ENCODE results near the gene SPDYE16.
A peak's percentile ranks its signal among the peaks of the same experiment; 100 is the strongest.
"Not testable (repeated sequence)": the region's sequence is repeated elsewhere in the genome, so short reads cannot be mapped to it uniquely, and the experiment has no call there.

Gene SPDYE16

GRCh38 chr7:76543197-76543596, at the start of gene SPDYE16:
Gene SPDYE16, minus strand, starts transcription at chr7:76543297. Its CDS starts 1,838 bp downstream, at chr7:76541459.
- not testable (repeated sequence) for H3K4me3 ChIP-seq (ENCODE audit: low read depth, low read length); DNase-seq (ENCODE audit: low read depth)

GRCh38 chr7:76592694-76593093, 49.6 kb upstream of the SPDYE16 start:
- not testable (repeated sequence) for H3K4me3 ChIP-seq (ENCODE audit: low read depth, low read length); DNase-seq (ENCODE audit: low read depth)

- not testable (repeated sequence) for DNase-seq (ENCODE audit: low read depth); H3K4me3 ChIP-seq (ENCODE audit: low read depth, low read length)
Measured at GRCh38 chr7:76591602-76592304, 48.7 kb upstream of the SPDYE16 start.

- DNase-seq (ENCODE audit: low read depth) = not testable (repeated sequence)
Measured at GRCh38 chr7:76591033-76591432, 47.9 kb upstream of the SPDYE16 start.

GRCh38 chr7:76588586-76588985, 45.5 kb upstream of the SPDYE16 start:
- H3K4me3 ChIP-seq (ENCODE audit: low read depth, low read length); DNase-seq (ENCODE audit: low read depth): not testable (repeated sequence)

More at GRCh38 chr7:76591033-76591432, 47.9 kb upstream of the SPDYE16 start:
- not testable (repeated sequence) for H3K4me3 ChIP-seq (ENCODE audit: low read depth, low read length)

GRCh38 chr7:76586585-76587315, 43.7 kb upstream of the SPDYE16 start:
- not testable (repeated sequence) for DNase-seq (ENCODE audit: low read depth); H3K4me3 ChIP-seq (ENCODE audit: low read depth, low read length)

GRCh38 chr7:76583636-76584281, 40.7 kb upstream of the SPDYE16 start:
- not testable (repeated sequence) for H3K4me3 ChIP-seq (ENCODE audit: low read depth, low read length)
- DNase-seq (ENCODE audit: low read depth) = peak; percentile 57

GRCh38 chr7:76582848-76583631, 39.9 kb upstream of the SPDYE16 start:
- DNase-seq (ENCODE audit: low read depth) = peak; percentile 60
- not testable (repeated sequence) for H3K4me3 ChIP-seq (ENCODE audit: low read depth, low read length)

- DNase-seq (ENCODE audit: low read depth); H3K4me3 ChIP-seq (ENCODE audit: low read depth, low read length): not testable (repeated sequence)
Measured at GRCh38 chr7:76575919-76576655, 33.0 kb upstream of the SPDYE16 start.

- DNase-seq (ENCODE audit: low read depth); H3K4me3 ChIP-seq (ENCODE audit: low read depth, low read length): not testable (repeated sequence)
Measured at GRCh38 chr7:76575431-76575830, 32.3 kb upstream of the SPDYE16 start.

GRCh38 chr7:76572296-76572695, 29.2 kb upstream of the SPDYE16 start:
- H3K4me3 ChIP-seq (ENCODE audit: low read depth, low read length); DNase-seq (ENCODE audit: low read depth): not testable (repeated sequence)

GRCh38 chr7:76570324-76570775, 27.3 kb upstream of the SPDYE16 start:
- not testable (repeated sequence) for DNase-seq (ENCODE audit: low read depth); H3K4me3 ChIP-seq (ENCODE audit: low read depth, low read length)

- not testable (repeated sequence) for DNase-seq (ENCODE audit: low read depth); H3K4me3 ChIP-seq (ENCODE audit: low read depth, low read length)
Measured at GRCh38 chr7:76568742-76569141, 25.6 kb upstream of the SPDYE16 start.

- not testable (repeated sequence) for H3K4me3 ChIP-seq (ENCODE audit: low read depth, low read length); DNase-seq (ENCODE audit: low read depth)
Measured at GRCh38 chr7:76567753-76568152, 24.7 kb upstream of the SPDYE16 start.

- not testable (repeated sequence) for DNase-seq (ENCODE audit: low read depth)
Measured at GRCh38 chr7:76567311-76567710, 24.2 kb upstream of the SPDYE16 start.

GRCh38 chr7:76565001-76565400, 21.9 kb upstream of the SPDYE16 start:
- H3K4me3 ChIP-seq (ENCODE audit: low read depth, low read length); DNase-seq (ENCODE audit: low read depth): not testable (repeated sequence)

More at GRCh38 chr7:76567311-76567710, 24.2 kb upstream of the SPDYE16 start:
- H3K4me3 ChIP-seq (ENCODE audit: low read depth, low read length) = not testable (repeated sequence)

- DNase-seq (ENCODE audit: low read depth); H3K4me3 ChIP-seq (ENCODE audit: low read depth, low read length): not testable (repeated sequence)
Measured at GRCh38 chr7:76561342-76561741, 18.2 kb upstream of the SPDYE16 start.

- H3K4me3 ChIP-seq (ENCODE audit: low read depth, low read length); DNase-seq (ENCODE audit: low read depth): not testable (repeated sequence)
Measured at GRCh38 chr7:76560157-76560556, 17.1 kb upstream of the SPDYE16 start.

Measured in skeletal muscle cell (primary cell).